Fibroblast of the aortic adventitia (primary cell): ENCODE data around the gene OXTR. TPM values are rescaled to one million over a fixed set of nuclear protein-coding genes. Genes with fewer than 3 reads are reported as not detected.
A peak's percentile ranks its signal among the peaks of the same experiment; 100 is the strongest.

Experiments
- DNase-seq: peaks from one replicate; pipeline ENCODE4 v3.0.0-alpha.2; 2010; ENCODE audit warnings: low read depth
- H3K4me3 ChIP-seq: 2 replicates; pipeline ENCODE4 v1.5.1; 2011; ENCODE audit warnings: low read depth, mild to moderate bottlenecking, control low read depth, low read length, moderate library complexity
- CTCF ChIP-seq: IDR thresholded peaks from 2 replicates; pipeline ENCODE4 v1.5.1; 2011; ENCODE audit warnings: mild to moderate bottlenecking, low read length, control low read depth, inconsistent platforms; ENCODE audit not compliant: insufficient read depth
- total RNA-seq: library from RNA; depleted of rRNA; stranded (reverse); fragments of >200 nt; gene quantifications from 2 replicates; pipeline ENCODE4 v1.2.3, GENCODE V29; 2012; ENCODE audit warnings: low replicate concordance

The OXTR gene
- total RNA-seq, 1 donor, result 6.1 TPM

- TF ChIP-seq CTCF, result no peak
- DNase-seq, result no peak
- no peak overlapping the region for H3K4me3 ChIP-seq
Observed at GRCh38 chr3:8745619-8746370, 23.6 kb downstream of the OXTR start.

- no peak for TF ChIP-seq CTCF
- no peak for DNase-seq
- H3K4me3 ChIP-seq, result no peak overlapping the region
Observed at GRCh38 chr3:8743911-8744310, 25.5 kb downstream of the OXTR start.

- TF ChIP-seq CTCF, result no peak
- H3K4me3 ChIP-seq, result no peak overlapping the region
- peak; percentile 64 for DNase-seq
Observed at GRCh38 chr3:8743021-8743601, 26.3 kb downstream of the OXTR start.

- no peak for TF ChIP-seq CTCF
- peak; percentile 84 for DNase-seq
- peak overlapping the region; percentile 39 for H3K4me3 ChIP-seq
Observed at GRCh38 chr3:8741581-8742261, 27.7 kb downstream of the OXTR start.

- no peak for TF ChIP-seq CTCF
- H3K4me3 ChIP-seq, result no peak overlapping the region
- DNase-seq, result peak; percentile 54
Observed at GRCh38 chr3:8739757-8740504, 29.5 kb downstream of the OXTR start.

- no peak for DNase-seq
- no peak for TF ChIP-seq CTCF
- no peak overlapping the region for H3K4me3 ChIP-seq
Observed at GRCh38 chr3:8738639-8739038, 30.8 kb downstream of the OXTR start.
